Activated CD8-positive, alpha-beta T cell treated with anti-CD3 and anti-CD28 coated beads for 36 hours (primary cell): ENCODE results near the gene PREX1. TPM values are rescaled to one million over a fixed set of nuclear protein-coding genes. Genes with fewer than 3 reads are reported as not detected.

Source experiments
- ATAC-seq: fragments of 200-7000 bp; cut with Tn5 transposase; one replicate; pipeline ENCODE4 v1.10.0; 2021; ENCODE audit warnings: mild to moderate bottlenecking, moderate library complexity
- CTCF ChIA-PET: fragments of 350-600 bp; sonication (Branson Sonifier 250); formaldehyde crosslinking; loops from one replicate; lab custom pipeline; 2021; ENCODE audit warnings: antibody characterized with exemption; lab: Charles Lee
- POLR2A ChIA-PET: fragments of 350-600 bp; sonication (Branson Sonifier 250); formaldehyde crosslinking; loops from one replicate; lab custom pipeline; 2021; ENCODE audit warnings: antibody characterized with exemption; lab: Charles Lee
- DNase-seq: peaks from one replicate; pipeline ENCODE4 v3.0.0-alpha.2; 2020
- H3K27ac Mint-ChIP-seq: one replicate; pipeline ENCODE4 v1.8.0; 2021; ENCODE audit warnings: mild to moderate bottlenecking, mixed read lengths
- H3K27me3 Mint-ChIP-seq: one replicate; pipeline ENCODE4 v1.8.0; 2021; ENCODE audit warnings: mixed read lengths
- H3K36me3 Mint-ChIP-seq: one replicate; pipeline ENCODE4 v1.8.0; 2021; ENCODE audit warnings: low read depth, mixed read lengths
- H3K4me1 Mint-ChIP-seq: one replicate; pipeline ENCODE4 v1.8.0; 2021; ENCODE audit warnings: low read depth, mixed read lengths
- H3K4me3 Mint-ChIP-seq: one replicate; pipeline ENCODE4 v1.8.0; 2021; ENCODE audit warnings: mild to moderate bottlenecking, moderate library complexity, mixed read lengths
- H3K9me3 Mint-ChIP-seq: one replicate; pipeline ENCODE4 v1.8.0; 2021; ENCODE audit warnings: mixed read lengths
- intact Hi-C: fragments of 100-400 bp; cut with micrococcal nuclease; formaldehyde crosslinking; loops from one replicate; pipeline ENCODE4 v1.10.0; 2022
- total RNA-seq, 2 experiments: library from RNA; stranded (reverse); gene quantifications; one replicate each; pipeline ENCODE4 v1.2.3, GENCODE V29; 2021
- TF ChIP-seq, protein P1 (sequence below): fragments of 200-600 bp; IDR thresholded peaks from one replicate; pipeline ENCODE4 v1.8.0; 2022; ENCODE audit warnings: antibody characterized with exemption, mild to moderate bottlenecking

PREX1 gene
- total RNA-seq, 2 experiments from 2014 or later, result 79.7 to 80.5 TPM

DNA sequence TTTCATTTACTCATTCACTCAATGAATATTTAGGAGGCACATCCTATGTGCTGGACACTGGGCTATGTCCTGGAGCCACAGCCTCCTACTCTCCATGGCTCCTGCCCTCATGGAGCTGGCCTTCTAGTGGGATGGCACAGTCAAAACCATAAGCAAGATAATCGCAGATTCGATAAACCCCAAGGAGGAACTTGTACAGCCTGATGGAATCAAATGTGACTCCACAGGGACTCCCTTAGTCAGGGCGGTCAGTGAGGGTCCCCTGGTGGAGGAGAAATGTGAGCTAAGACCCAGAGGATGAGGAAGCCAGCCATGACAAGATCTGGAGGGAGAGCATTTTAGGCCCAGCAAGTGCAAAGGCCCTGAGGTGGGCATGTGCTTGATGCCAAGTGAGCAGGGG, 211.9 kb downstream of the PREX1 start:
- TF ChIP-seq, protein P1, sequence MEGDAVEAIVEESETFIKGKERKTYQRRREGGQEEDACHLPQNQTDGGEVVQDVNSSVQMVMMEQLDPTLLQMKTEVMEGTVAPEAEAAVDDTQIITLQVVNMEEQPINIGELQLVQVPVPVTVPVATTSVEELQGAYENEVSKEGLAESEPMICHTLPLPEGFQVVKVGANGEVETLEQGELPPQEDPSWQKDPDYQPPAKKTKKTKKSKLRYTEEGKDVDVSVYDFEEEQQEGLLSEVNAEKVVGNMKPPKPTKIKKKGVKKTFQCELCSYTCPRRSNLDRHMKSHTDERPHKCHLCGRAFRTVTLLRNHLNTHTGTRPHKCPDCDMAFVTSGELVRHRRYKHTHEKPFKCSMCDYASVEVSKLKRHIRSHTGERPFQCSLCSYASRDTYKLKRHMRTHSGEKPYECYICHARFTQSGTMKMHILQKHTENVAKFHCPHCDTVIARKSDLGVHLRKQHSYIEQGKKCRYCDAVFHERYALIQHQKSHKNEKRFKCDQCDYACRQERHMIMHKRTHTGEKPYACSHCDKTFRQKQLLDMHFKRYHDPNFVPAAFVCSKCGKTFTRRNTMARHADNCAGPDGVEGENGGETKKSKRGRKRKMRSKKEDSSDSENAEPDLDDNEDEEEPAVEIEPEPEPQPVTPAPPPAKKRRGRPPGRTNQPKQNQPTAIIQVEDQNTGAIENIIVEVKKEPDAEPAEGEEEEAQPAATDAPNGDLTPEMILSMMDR, result no peak
- H3K4me3 Mint-ChIP-seq, result no peak overlapping the region
- ChIA-PET CTCF (no interaction called here), POLR2A (no interaction called here)
- H3K9me3 Mint-ChIP-seq, result no peaks in the 10 kb centered on the region
- no peaks in the 10 kb centered on the region for H3K36me3 Mint-ChIP-seq
- no peak overlapping the region for H3K27ac Mint-ChIP-seq
- H3K4me1 Mint-ChIP-seq, result peaks cover 4% of the 10 kb centered on the region
- ATAC-seq (no peak), DNase-seq (no peak)
- H3K27me3 Mint-ChIP-seq, result no peaks in the 10 kb centered on the region
- intact Hi-C loops, result no loop called here

GRCh38 chr20:48614593-48615274, 213.1 kb downstream of the PREX1 start:
- no peak overlapping the region for H3K27ac Mint-ChIP-seq
- H3K9me3 Mint-ChIP-seq, result no peaks in the 10 kb centered on the region
- DNase-seq (no peak), ATAC-seq (no peak)
- ChIA-PET POLR2A (no interaction called here), CTCF (no interaction called here)
- no peak overlapping the region for H3K4me3 Mint-ChIP-seq
- no peaks in the 10 kb centered on the region for H3K27me3 Mint-ChIP-seq
- intact Hi-C loops, result no loop called here
- TF ChIP-seq, protein P1, result no peak
- peaks cover 5% of the 10 kb centered on the region for H3K4me1 Mint-ChIP-seq
- H3K36me3 Mint-ChIP-seq, result no peaks in the 10 kb centered on the region

GRCh38 chr20:48613926-48614325, 213.9 kb downstream of the PREX1 start:
- no peak for DNase-seq
- Mint-ChIP-seq H3K4me1 (peaks cover 11% of the 10 kb centered on the region), H3K27me3 (no peaks in the 10 kb centered on the region), H3K4me3 (no peak overlapping the region), H3K27ac (no peak overlapping the region), H3K9me3 (no peaks in the 10 kb centered on the region), H3K36me3 (no peaks in the 10 kb centered on the region)
- TF ChIP-seq, protein P1, result no peak
- POLR2A ChIA-PET, result no interaction called here
- CTCF ChIA-PET, result no interaction called here
- intact Hi-C loops, result no loop called here
- no peak for ATAC-seq

DNA sequence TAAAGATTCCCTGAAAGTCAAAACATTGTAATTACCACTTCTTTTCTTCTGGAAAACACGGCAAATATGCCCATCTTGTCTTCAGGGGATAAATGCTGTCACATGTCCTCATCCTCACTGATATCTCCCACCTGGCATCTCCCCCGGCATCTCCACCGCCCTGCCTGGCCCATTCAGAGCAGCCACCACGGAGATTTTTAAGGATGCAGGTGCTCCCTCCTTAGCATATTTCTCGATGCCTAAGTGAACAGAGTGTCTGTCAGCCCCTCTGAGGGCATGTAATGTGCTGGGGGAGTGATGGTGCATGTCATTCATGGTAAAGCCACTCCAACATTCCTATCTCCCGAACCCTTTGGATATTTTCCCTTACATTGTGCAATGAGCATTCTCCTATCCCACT, 215.5 kb downstream of the PREX1 start:
- no peak for DNase-seq
- intact Hi-C loops, result no loop called here
- Mint-ChIP-seq H3K4me1 (peaks cover 11% of the 10 kb centered on the region), H3K27ac (no peak overlapping the region), H3K4me3 (no peak overlapping the region), H3K27me3 (no peaks in the 10 kb centered on the region), H3K36me3 (no peaks in the 10 kb centered on the region), H3K9me3 (no peaks in the 10 kb centered on the region)
- TF ChIP-seq, protein P1, result no peak
- POLR2A ChIA-PET, result no interaction called here
- CTCF ChIA-PET, result interaction anchor here (1.9 kb wide), 1 partner anchor 8 kb away, joined by 7 read pairs; no protein-coding TSS in a partner anchor
- no peak for ATAC-seq

DNA sequence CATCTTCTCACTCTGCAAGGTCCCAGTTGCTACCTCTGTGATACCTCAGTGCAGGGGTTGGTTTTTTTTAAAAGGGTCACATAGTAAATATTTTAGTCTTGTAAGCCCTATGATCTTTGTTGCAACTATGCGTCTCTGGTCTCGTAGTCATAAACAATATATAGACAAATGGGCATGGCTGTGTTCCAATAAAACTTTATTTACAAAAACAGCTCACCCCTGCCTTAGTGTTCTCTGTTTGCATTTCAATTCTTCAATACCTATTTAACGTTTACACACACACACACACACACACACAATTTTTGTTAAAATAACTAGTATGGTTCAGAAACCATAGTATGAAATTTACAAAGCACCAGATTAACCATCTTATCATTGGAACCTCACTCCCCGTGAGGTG, 216.8 kb downstream of the PREX1 start:
- H3K4me1 Mint-ChIP-seq, result peaks cover 11% of the 10 kb centered on the region
- intact Hi-C loops, result no loop called here
- H3K4me3 Mint-ChIP-seq, result no peak overlapping the region
- ATAC-seq (no peak), DNase-seq (no peak)
- ChIA-PET POLR2A (no interaction called here), CTCF (interaction anchor here (1.3 to 1.9 kb wide), 2 partner anchors 9 to 25 kb away, joined by 3 to 7 read pairs; no protein-coding TSS in a partner anchor)
- TF ChIP-seq, protein P1, result no peak
- no peaks in the 10 kb centered on the region for H3K36me3 Mint-ChIP-seq
- H3K9me3 Mint-ChIP-seq, result no peaks in the 10 kb centered on the region
- H3K27me3 Mint-ChIP-seq, result no peaks in the 10 kb centered on the region
- H3K27ac Mint-ChIP-seq, result no peak overlapping the region
